ENCODE measurements around the gene HOXA10. TPM values are rescaled to one million over a fixed set of nuclear protein-coding genes. Genes with fewer than 3 reads are reported as not detected.

Gene HOXA10
- 137 TPM for polyA plus RNA-seq (ENCODE audit: insufficient read length)
- long read RNA-seq, donor 1, transcript HOXA10-201 (2 exons, 2,541 nt): minor isoform, 22 of 84 reads
- long read RNA-seq, donor 1, transcript HOXA10-202 (2 exons, 1,570 nt): major isoform, 58 of 84 reads
- long read RNA-seq, donor 1, partial matches to known transcripts: 0 of 84 reads
- long read RNA-seq, donor 1, other reads (novel, unspliced or antisense): 0 of 84 reads
- long read RNA-seq, donor 2, transcript HOXA10-202 (2 exons, 1,570 nt): major isoform, 37 of 61 reads
- long read RNA-seq, donor 2, transcript HOXA10-203 (2 exons, 723 nt): minor isoform, 7 of 61 reads
- long read RNA-seq, donor 2, transcript HOXA10-201 (2 exons, 2,541 nt): minor isoform, 17 of 61 reads
- long read RNA-seq, donor 2, partial matches to known transcripts: 0 of 61 reads
- long read RNA-seq, donor 2, other reads (novel, unspliced or antisense): 0 of 61 reads
- long read RNA-seq, donor 3, transcript HOXA10-202 (2 exons, 1,570 nt): major isoform, 52 of 60 reads
- long read RNA-seq, donor 3, transcript HOXA10-201 (2 exons, 2,541 nt): minor isoform, 8 of 60 reads
- long read RNA-seq, donor 3, partial matches to known transcripts: 0 of 60 reads
- long read RNA-seq, donor 3, other reads (novel, unspliced or antisense): 0 of 60 reads
- long read RNA-seq, donor 4, partial matches to known transcripts: 0 of 3 reads
- long read RNA-seq, donor 4, other reads (novel, unspliced or antisense): 0 of 3 reads
- long read RNA-seq, donor 5, transcript HOXA10-201 (2 exons, 2,541 nt): minor isoform, 24 of 85 reads
- long read RNA-seq, donor 5, transcript HOXA10-202 (2 exons, 1,570 nt): major isoform, 54 of 85 reads
- long read RNA-seq, donor 5, transcript HOXA10-203 (2 exons, 723 nt): minor isoform, 5 of 85 reads
- long read RNA-seq, donor 5, partial matches to known transcripts: 0 of 85 reads
- long read RNA-seq, donor 5, other reads (novel, unspliced or antisense): 0 of 85 reads
- long read RNA-seq, donor 6, transcript HOXA10-201 (2 exons, 2,541 nt): minor isoform, 20 of 77 reads
- long read RNA-seq, donor 6, transcript HOXA10-202 (2 exons, 1,570 nt): major isoform, 51 of 77 reads
- long read RNA-seq, donor 6, partial matches to known transcripts: 0 of 77 reads
- long read RNA-seq, donor 6, other reads (novel, unspliced or antisense): 0 of 77 reads
- long read RNA-seq, donor 7, transcript HOXA10-202 (2 exons, 1,570 nt): major isoform, 75 of 101 reads
- long read RNA-seq, donor 7, transcript HOXA10-203 (2 exons, 723 nt): minor isoform, 6 of 101 reads
- long read RNA-seq, donor 7, transcript HOXA10-201 (2 exons, 2,541 nt): minor isoform, 18 of 101 reads
- long read RNA-seq, donor 7, partial matches to known transcripts: 0 of 101 reads
- long read RNA-seq, donor 7, other reads (novel, unspliced or antisense): 0 of 101 reads
- long read RNA-seq, donor 8, transcript HOXA10-201 (2 exons, 2,541 nt): minor isoform, 5 of 28 reads
- long read RNA-seq, donor 8, transcript HOXA10-202 (2 exons, 1,570 nt): major isoform, 21 of 28 reads
- long read RNA-seq, donor 8, partial matches to known transcripts: 0 of 28 reads
- long read RNA-seq, donor 8, other reads (novel, unspliced or antisense): 0 of 28 reads

GRCh38 chr7:27173956-27174873 is at the start of gene HOXA10:
TSS of gene HOXA10 (minus strand) at chr7:27174320. CDS start at chr7:27174306, 14 bp downstream.
- peak; percentile 84 for DNase-seq

DNA sequence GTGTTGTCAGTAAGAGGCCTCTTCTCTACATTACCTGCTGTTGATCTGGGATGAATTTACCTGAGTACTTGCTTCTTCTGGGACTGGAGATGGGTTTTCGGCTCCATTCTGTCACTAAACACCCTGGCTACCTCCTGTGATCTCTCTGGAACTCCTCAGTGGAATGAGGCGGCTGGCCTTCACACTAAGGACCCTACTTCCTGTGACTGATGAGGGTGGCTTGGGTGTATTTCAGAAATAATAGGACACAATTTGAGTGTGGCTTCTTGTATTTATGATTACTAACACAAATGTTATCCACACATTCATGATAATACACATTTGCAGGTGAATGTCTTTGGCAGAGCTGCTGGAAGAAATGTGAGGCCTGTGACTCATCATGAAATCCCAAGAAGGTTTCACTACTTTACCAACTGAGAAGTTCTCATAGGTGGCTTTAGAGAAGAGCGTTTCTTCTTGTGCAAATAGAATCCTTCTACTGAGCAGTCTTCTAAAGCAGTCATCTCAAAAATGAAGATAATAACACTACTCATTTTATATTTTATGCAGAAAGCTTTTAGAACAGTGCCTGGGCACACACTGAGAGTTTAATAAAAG is 47.2 kb upstream of the HOXA10 start:
- no peak for DNase-seq

DNA sequence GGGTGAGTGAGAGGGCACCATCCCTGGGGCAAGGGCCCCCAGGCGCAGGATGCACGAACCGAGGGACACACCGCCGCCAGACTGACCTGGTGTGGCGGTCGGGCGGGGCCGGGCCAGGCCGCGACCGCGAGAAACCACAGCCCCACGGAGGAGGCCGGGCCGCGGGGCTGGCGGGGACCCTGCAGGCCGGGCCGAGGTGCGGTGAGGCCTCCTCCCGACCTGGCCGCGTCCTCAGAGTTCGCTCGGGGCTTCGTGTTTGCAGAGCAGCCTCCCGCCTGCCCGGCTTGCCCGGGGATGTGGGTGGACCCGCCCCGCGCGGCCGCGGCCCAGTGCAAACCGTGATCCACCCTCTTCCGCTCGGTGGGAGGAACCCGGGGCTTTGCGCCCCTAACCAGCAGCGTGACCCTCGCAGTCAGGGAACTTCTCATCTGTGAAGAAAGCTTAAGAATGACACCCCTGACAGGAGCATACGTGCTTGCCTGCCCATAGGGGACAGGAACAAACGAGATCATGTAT is 46.4 kb upstream of the HOXA10 start:
- DNase-seq: no peak

GRCh38 chr7:27219821-27220220 is 45.7 kb upstream of the HOXA10 start:
- DNase-seq: no peak

- no peak for DNase-seq
Measured at GRCh38 chr7:27217951-27218350, 43.8 kb upstream of the HOXA10 start.

DNA sequence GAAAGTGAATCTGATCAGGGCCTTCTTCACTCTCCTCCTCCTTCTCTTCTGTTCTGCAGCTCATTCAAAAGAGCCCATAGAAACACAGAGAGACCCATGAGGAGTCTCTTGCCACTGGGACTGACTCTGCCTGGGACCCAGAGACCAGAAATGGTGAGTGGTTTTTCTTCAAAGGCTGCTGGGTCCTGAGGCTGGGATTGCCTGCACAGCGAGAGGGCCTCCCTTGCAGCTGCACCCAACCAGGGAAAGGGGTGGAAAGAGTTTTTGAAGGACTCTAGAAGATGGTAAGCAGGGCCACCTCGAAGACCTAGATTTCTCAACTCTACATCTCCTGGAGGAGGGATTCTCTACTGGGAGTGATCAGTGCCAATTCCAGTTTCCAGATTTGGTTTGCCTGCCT is 41.2 kb upstream of the HOXA10 start:
- no peak for DNase-seq

GRCh38 chr7:27214239-27214950 is 40.3 kb upstream of the HOXA10 start:
- no peak for DNase-seq

- no peak for DNase-seq
Measured at GRCh38 chr7:27213433-27214238, 39.5 kb upstream of the HOXA10 start.

DNA sequence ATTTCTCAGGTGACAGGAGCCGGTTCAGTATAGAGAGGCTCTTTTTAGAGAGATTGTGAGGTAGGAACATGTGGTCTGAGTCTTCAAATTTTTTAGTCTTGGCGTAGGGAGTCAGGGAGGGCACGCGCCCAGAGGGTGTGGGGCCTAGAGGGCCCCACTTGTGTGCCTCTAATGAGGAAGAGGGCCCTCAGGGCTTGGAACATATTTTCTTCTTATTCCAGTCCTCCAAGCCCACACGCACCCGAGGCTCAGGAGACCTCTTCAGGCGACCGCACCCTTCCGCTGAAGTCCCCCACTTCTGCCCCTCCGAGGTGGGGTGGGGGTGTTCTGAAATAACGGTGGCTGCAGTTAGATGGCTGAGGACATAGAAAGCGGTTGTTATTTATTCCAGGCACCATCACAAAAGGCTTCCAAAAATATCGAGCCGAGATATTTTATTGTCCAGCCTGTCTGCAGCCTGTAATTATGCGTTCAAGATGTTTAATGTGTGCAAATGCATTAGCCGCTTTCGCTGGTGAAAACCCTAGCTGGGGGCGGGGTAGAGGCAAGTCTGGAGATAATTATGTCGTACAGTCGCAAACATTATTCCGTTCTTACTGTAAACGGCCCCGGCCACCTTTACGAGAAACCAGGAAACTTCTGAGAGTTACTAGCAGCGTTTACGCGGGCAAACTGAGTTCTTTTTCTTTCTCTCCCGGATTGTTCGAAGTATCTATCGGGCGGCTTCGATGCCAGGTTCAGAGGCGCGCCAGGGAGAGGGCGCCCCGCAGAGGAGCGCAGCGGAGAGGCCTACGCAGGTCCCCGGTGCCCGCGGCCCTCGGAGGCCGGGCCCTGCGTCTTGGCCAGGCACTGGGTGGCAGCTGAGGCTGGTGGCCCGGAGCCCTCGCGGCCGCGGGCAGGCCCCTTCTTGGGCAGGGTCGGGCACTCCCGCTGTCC is 38.6 kb upstream of the HOXA10 start:
- DNase-seq: no peak

- DNase-seq: no peak
Measured at GRCh38 chr7:27211764-27212204, 37.7 kb upstream of the HOXA10 start.

DNA sequence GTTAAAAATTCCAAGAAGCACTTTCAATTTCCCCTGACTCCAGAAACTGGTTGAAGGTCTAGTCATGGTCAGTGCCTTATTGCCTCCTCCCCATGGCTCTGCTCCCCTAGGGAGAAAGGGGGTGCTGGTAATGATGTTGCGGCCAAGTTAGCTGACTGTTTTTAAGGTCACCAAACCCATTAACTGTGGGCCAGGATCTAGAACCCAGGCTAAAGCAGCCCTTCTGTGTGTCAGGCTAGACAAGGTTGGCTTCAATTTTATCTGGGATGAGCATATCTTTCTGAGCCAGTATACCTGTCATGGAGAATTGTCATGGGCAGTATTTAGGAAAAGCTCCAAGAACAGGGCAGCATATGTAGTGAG is 36.9 kb upstream of the HOXA10 start:
- DNase-seq: no peak

- no peak for DNase-seq
Measured at GRCh38 chr7:27210441-27211083, 36.4 kb upstream of the HOXA10 start.

DNA sequence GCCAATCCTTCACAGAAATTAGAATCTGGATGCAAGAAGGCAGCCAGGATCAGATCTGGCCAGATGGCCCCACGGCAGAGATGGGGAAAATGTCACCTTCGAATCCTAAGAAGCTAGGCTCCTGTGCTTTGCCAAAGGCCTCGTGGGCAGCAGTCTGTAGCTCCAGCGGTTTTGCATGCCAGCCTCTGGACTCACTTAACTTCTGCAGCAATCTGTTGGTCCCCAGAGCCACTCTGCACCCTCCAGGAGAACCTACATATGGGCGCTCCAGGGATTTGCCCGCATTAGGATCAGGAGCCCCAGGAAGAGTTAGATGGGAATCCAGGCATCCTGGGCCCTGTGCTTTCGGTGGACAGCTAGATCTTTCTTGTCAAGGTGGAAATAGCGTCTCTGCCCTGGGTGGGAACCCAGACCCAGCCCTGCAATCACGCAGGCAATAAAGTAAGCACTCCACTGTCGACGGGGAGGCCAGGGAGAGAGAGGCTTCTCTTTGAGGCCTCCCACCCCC is 35.9 kb upstream of the HOXA10 start:
- DNase-seq: no peak

DNA sequence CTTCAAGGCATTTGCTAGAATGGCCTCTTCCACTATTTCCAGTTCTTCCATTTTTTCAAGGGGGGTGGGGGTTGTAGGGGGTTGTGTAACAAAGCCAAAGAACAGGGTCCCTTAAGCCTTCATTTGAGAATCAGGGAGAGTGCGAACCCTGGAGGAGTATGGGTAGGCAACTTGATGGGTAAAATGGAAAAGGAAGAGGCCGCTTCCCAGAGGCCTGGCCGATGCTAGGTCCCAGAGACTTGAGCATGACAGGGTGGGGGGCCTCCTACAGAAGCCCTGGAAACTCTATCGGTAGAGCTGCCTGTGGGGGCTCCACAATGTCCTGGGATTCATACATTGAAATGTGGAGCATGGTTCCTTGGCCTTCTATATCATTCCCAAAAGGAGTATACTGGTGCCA is 34.9 kb upstream of the HOXA10 start:
- DNase-seq: no peak

GRCh38 chr7:27207348-27207985 is 33.3 kb upstream of the HOXA10 start:
- DNase-seq: no peak
